Measurements from ENCODE around the gene COMP.

COMP gene

DNA sequence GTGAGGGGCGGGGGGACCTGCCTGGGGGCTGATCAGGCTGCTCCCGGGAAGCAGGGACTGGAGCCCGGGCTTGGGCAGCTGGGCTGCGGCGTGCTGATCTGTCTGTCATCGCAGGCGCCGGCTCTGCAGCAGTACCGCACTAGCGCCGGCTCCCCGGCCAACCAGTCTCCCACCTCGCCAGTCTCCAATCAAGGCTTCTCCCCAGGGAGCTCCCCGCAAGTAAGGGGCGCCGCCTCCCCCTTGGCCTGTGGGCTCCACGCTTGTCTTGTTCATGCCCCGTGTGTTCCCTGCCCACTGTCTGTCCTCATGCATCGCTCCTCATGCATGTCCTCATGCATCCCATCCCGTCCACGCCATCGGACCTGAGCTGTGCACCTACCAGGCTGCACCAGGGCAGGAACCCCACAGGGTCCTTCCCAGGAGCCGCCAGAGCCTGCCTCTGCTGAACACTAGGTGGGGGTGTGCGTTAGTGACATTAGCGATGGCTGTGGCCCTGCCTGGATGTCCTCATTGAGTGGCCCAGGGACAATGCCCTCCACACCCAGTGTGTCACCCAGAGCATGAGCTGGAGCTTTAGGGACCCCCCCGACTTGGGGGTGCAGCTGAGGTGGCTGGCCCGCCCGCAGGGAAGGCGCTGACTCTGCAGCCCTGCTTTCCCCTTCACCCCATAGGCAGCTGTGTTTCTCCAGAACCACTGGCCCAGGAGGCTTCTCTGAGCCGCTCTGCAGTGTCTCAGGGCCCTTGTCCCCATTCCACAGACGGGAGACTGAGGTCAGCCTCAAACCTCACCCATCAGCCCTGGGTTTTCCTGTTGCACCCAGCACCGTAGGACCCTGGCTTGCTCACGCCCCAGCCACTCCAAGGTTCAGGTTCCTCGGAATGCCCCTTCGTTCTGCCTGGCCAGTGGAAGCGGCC, 19.5 kb downstream of the COMP start:
- Histone ChIP-seq H3K27ac (no peak overlapping the region), H3K4me3 (ENCODE audit: low read depth, low read length) (no peak overlapping the region), H3K27me3 (replicated peaks) (no peaks in the 10 kb centered on the region), H3K36me3 (replicated peaks) (no peaks in the 10 kb centered on the region)
- TF ChIP-seq, protein P1, sequence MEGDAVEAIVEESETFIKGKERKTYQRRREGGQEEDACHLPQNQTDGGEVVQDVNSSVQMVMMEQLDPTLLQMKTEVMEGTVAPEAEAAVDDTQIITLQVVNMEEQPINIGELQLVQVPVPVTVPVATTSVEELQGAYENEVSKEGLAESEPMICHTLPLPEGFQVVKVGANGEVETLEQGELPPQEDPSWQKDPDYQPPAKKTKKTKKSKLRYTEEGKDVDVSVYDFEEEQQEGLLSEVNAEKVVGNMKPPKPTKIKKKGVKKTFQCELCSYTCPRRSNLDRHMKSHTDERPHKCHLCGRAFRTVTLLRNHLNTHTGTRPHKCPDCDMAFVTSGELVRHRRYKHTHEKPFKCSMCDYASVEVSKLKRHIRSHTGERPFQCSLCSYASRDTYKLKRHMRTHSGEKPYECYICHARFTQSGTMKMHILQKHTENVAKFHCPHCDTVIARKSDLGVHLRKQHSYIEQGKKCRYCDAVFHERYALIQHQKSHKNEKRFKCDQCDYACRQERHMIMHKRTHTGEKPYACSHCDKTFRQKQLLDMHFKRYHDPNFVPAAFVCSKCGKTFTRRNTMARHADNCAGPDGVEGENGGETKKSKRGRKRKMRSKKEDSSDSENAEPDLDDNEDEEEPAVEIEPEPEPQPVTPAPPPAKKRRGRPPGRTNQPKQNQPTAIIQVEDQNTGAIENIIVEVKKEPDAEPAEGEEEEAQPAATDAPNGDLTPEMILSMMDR (IDR thresholded peaks at IDR 0.05; ENCODE audit: low read depth, low read length, missing control alignments): peak; percentile 59
- in situ Hi-C loops (cut with HindIII; ENCODE audit: low pct_ligation_motif_present, low sequenced_read_pairs): no loop called here
- no peak for DNase-seq

DNA sequence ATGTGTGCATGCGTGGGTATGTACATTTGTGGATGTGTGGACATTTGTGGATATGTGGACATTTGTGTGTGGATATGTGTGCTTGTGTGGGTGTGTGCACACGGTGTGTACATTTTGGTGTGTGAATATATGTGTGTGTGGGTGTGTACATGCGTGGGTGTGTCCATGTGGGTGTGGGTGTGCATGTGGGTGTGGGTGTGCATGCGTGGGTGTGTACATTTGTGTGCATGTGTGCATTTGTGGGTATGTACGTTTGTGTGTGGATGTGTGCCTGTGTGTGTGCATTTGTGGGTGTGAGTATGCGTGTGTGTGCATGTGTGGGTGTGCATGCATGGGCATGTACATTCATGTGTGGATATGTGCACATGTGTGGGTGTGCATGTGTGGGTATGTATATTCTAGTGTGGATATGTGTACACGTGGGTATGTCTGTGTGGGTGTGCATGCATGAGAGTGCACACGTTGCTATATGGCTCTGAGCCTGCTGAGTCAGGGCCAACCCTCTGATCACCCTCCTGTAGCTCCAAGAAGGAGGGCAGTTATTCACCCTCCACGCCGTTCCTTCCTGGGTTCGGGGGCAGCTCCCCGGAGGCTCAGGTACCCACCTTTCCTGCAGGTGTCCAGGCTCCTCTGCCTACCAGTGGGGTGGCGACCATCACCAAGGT, 20.3 kb downstream of the COMP start:
- DNase-seq: no peak
- in situ Hi-C loops (cut with HindIII; ENCODE audit: low pct_ligation_motif_present, low sequenced_read_pairs): no loop called here
- TF ChIP-seq, protein P1 (IDR thresholded peaks at IDR 0.05; ENCODE audit: low read depth, low read length, missing control alignments): no peak
- Histone ChIP-seq H3K27me3 (replicated peaks) (no peaks in the 10 kb centered on the region), H3K36me3 (replicated peaks) (no peaks in the 10 kb centered on the region), H3K27ac (no peak overlapping the region), H3K4me3 (ENCODE audit: low read depth, low read length) (no peak overlapping the region)

DNA sequence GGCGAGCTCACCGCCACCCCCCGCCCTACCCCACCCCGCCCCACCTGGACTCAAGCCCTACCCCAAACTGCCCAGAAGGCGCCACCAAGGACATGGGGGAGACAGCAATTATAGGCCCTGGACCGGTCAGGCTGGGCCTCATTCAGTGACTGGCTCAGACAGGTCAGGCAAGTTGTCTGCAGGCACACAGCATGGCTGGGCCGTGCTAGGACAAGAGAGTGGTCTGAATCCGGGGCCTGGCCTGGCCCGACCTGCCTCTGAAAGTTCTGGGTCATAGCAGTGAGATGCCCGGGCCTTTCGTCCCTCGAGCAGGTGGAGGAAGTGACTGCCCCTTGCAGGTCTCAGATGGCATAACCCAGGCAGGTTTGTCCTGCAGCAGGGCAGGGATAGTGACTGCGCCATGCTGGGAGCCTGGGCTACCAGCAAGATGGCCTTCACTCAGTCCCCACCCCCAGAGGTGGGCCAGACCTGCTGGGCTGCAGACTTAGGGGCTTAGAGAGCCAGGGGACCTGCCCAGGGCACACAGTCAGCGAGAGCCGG, 21.0 kb downstream of the COMP start:
- no peaks in the 10 kb centered on the region for H3K36me3 ChIP-seq (replicated peaks)
- TF ChIP-seq, protein P1 (IDR thresholded peaks at IDR 0.05; ENCODE audit: low read depth, low read length, missing control alignments): no peak
- no peak overlapping the region for H3K27ac ChIP-seq
- in situ Hi-C loops (cut with HindIII; ENCODE audit: low pct_ligation_motif_present, low sequenced_read_pairs): no loop called here
- no peaks in the 10 kb centered on the region for H3K27me3 ChIP-seq (replicated peaks)
- no peak overlapping the region for H3K4me3 ChIP-seq (ENCODE audit: low read depth, low read length)
- DNase-seq: no peak

DNA sequence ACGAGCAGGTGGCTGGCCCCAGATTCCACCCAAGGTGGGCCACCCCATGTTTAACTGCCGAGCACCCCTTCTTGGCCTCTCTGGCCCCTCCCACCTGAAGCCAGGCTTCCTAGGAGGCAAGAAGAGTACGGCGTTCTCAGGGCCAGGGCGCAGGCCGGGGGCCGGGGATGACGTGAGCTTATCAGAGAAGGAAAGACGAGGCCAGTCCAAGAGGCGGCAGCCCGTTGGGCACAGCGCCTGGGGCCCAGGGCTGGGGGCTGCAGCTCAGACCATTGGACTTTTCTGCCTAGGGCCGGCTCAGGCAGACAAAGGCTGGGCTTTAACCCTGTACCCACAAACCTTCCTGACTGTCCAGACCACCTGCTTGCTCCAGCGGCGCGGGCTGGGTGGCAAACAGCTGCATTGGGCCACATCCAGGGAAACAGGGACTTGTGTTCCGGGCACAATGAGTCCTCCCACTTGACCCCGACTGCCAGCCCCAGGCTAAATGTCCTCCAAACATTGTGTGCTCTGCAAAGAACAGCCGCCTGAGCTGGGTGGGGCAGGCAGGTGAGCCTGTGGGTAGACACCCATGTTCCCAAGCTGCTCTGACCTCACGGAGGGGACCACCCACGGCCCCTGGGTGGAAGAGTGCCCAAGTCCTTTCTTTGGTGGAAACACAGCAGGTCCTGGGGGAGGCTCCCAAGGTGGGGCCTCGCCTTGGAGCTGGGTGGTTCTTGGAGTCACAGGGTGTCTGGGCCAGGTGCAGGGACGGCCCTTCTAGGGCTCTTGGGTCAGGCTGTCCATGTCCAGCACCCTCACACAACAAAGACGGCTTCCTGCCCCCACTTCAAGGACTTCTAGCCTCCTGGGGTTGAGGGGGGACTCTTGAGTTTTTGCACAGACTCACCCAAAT, 21.9 kb downstream of the COMP start:
- no peak for DNase-seq
- in situ Hi-C loops (cut with HindIII; ENCODE audit: low pct_ligation_motif_present, low sequenced_read_pairs): no loop called here
- Histone ChIP-seq H3K27me3 (replicated peaks) (no peaks in the 10 kb centered on the region), H3K27ac (no peak overlapping the region), H3K36me3 (replicated peaks) (no peaks in the 10 kb centered on the region), H3K4me3 (ENCODE audit: low read depth, low read length) (no peak overlapping the region)
- TF ChIP-seq, protein P1 (IDR thresholded peaks at IDR 0.05; ENCODE audit: low read depth, low read length, missing control alignments): no peak

DNA sequence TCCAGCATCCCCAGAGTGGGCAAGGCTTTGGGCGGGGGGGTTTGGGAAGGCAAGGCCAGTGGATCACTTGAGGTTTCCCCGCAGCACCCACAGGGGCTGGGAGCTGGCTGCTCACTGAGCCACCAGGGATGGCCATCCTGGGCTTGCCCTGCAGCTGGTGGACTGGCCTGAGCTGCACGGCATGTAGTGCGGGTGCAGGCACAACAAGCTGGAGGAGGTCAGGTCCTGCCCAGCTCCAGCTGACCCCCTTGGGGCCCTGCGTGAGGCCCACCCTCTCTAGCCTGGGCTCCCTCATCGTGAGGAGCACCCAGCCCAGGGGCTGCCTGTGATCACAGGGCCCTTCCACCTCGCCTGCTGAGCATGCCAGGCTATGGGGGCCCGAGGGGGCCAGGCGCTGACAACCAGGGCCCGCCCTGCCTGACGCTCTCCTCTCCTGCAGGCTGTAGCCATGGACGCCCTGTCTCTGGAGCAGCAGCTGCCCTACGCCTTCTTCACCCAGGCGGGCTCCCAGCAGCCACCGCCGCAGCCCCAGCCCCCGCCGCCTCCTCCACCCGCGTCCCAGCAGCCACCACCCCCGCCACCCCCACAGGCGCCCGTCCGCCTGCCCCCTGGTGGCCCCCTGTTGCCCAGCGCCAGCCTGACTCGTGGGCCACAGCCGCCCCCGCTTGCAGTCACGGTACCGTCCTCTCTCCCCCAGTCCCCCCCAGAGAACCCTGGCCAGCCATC, 22.9 kb downstream of the COMP start:
- in situ Hi-C loops (cut with HindIII; ENCODE audit: low pct_ligation_motif_present, low sequenced_read_pairs): no loop called here
- DNase-seq: no peak
- Histone ChIP-seq H3K36me3 (replicated peaks) (no peaks in the 10 kb centered on the region), H3K4me3 (ENCODE audit: low read depth, low read length) (no peak overlapping the region), H3K27ac (no peak overlapping the region), H3K27me3 (replicated peaks) (no peaks in the 10 kb centered on the region)
- TF ChIP-seq, protein P1 (IDR thresholded peaks at IDR 0.05; ENCODE audit: low read depth, low read length, missing control alignments): peak; percentile 30
